ENCODE data around the gene PRICKLE2. TPM values are rescaled to one million over a fixed set of nuclear protein-coding genes. Genes with fewer than 3 reads are reported as not detected.

Gene PRICKLE2
- polyA plus RNA-seq, 1 experiment = 14.2 TPM

DNA sequence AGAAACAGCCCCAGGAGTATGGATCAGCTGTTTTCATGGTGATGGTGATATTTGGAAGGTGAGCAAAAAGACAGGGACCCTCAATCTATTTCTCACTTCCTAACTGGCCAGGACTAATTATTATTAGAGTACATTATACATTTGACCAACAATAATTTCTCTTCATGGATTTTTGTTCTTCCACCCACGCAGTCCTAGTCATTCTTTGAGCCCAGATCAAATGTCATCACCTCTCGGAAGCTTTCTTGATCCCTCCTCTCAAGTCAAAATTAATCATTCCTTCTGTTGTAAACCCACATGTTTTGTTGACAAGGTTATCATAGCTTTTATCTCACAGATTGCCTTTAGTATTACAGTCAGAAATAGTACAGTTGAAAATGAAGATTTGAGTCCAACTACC, 29.2 kb upstream of the PRICKLE2 start:
- H3K27ac ChIP-seq (ENCODE audit: low read depth, low read length) = no peak overlapping the region
- H3K9me3 ChIP-seq (ENCODE audit: control insufficient read depth, insufficient read depth, low read length) = no peaks in the 10 kb centered on the region
- TF ChIP-seq, protein P1, sequence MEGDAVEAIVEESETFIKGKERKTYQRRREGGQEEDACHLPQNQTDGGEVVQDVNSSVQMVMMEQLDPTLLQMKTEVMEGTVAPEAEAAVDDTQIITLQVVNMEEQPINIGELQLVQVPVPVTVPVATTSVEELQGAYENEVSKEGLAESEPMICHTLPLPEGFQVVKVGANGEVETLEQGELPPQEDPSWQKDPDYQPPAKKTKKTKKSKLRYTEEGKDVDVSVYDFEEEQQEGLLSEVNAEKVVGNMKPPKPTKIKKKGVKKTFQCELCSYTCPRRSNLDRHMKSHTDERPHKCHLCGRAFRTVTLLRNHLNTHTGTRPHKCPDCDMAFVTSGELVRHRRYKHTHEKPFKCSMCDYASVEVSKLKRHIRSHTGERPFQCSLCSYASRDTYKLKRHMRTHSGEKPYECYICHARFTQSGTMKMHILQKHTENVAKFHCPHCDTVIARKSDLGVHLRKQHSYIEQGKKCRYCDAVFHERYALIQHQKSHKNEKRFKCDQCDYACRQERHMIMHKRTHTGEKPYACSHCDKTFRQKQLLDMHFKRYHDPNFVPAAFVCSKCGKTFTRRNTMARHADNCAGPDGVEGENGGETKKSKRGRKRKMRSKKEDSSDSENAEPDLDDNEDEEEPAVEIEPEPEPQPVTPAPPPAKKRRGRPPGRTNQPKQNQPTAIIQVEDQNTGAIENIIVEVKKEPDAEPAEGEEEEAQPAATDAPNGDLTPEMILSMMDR (IDR thresholded peaks at IDR 0.05; ENCODE audit: low read depth, low read length) = no peak
- no peak for DNase-seq (ENCODE audit: low read depth, low spot score)
- no peak overlapping the region for H3K4me3 ChIP-seq (ENCODE audit: low read depth, low read length)
- no peaks in the 10 kb centered on the region for H3K27me3 ChIP-seq (ENCODE audit: control insufficient read depth, insufficient read depth, low read length)
- CTCF ChIA-PET = interaction anchor here (0.5 to 1.9 kb wide), 4 partner anchors 128 to 276 kb away, joined by 3 to 4 read pairs (median 4); partner anchors contain the start of gene PSMD6
- POLR2A ChIA-PET = interaction anchor here (0.6 kb wide), 1 partner anchor 54 kb away, joined by 9 read pairs; no protein-coding TSS in a partner anchor

DNA sequence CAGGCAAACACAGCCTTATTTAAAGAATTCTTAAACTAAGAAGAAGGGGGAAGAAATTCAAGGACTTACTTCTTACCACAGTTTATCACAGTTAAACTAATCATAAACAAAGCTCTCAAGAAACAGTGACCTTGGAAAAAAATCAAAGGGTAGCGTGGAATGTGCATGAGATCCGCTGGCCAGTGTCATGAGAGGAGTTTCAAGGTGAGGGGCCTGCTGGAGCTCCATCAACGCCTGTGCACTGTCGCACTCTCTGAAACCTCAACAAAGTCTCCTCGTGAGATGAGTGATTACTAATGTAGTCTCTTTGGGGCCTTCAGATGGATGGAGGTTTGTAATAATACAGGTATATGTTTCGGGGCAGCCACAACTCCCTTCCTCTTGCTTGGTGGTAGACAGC, 28.4 kb upstream of the PRICKLE2 start:
- no peaks in the 10 kb centered on the region for H3K27me3 ChIP-seq (ENCODE audit: control insufficient read depth, insufficient read depth, low read length)
- CTCF ChIA-PET = interaction anchor here (0.5 to 1.9 kb wide), 7 partner anchors 9 to 292 kb away, joined by 3 to 7 read pairs (median 4); partner anchors contain the start of gene PSMD6
- no peak overlapping the region for H3K4me3 ChIP-seq (ENCODE audit: low read depth, low read length)
- DNase-seq (ENCODE audit: low read depth, low spot score) = no peak
- TF ChIP-seq, protein P1 (IDR thresholded peaks at IDR 0.05; ENCODE audit: low read depth, low read length) = no peak
- POLR2A ChIA-PET = no interaction called here
- no peaks in the 10 kb centered on the region for H3K9me3 ChIP-seq (ENCODE audit: control insufficient read depth, insufficient read depth, low read length)
- H3K27ac ChIP-seq (ENCODE audit: low read depth, low read length) = no peak overlapping the region

DNA sequence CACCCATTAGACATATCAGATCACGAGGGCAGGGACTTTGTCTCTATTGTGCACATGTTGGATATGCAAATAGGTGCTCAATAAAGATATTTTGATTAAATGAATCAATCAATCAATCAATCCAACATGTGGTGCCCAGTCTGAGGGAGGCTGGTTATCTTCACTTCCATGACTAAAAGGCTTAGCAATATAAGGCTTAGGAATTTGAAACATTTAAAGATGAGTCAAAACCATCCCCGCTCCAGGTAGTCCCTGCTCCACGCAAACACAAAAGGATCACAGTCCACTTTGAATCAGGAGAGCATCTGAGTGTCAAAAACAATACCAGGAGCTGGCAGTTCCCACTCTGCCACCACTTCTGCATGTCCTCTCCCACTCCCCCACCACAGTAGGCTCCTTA, 25.8 kb upstream of the PRICKLE2 start:
- Histone ChIP-seq H3K9me3 (ENCODE audit: control insufficient read depth, insufficient read depth, low read length) (no peaks in the 10 kb centered on the region), H3K27me3 (ENCODE audit: control insufficient read depth, insufficient read depth, low read length) (no peaks in the 10 kb centered on the region), H3K4me3 (ENCODE audit: low read depth, low read length) (no peak overlapping the region), H3K27ac (ENCODE audit: low read depth, low read length) (no peak overlapping the region)
- ChIA-PET CTCF (interaction anchor here (2.5 kb wide), 1 partner anchor 227 kb away, joined by 8 read pairs; the partner anchor contains the start of gene PSMD6), POLR2A (no interaction called here)
- no peak for DNase-seq (ENCODE audit: low read depth, low spot score)
- TF ChIP-seq, protein P1 (IDR thresholded peaks at IDR 0.05; ENCODE audit: low read depth, low read length) = no peak

DNA sequence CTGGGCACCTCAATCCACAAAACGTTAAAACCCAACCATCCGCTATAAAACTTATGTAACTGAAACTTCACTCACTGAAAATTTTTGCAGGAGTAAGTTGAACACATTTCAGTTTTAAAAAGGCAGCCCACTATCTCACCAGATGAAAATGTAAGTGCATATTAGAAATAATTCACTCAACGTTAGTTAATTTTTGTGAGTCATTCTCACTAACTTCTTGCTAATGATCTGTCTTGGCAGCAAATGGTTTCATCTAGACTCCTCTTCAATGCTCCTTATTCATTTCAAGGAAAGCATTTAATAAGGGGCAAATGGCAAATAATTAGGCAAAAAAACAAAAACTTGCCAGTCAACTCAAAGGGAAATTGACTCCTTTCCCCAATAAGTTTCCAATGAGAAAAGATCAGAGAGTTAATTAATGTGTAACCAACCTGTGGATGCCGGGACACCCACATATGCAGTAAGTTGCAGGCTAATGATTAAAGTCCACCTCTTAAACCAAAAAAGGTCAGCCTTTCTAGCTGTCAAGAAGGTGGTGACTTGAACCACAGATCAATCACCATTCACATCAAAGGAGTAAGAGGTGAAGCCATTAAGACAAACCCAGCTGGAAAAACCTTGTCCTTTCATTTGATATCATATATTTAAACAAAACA, 22.9 kb upstream of the PRICKLE2 start:
- H3K4me3 ChIP-seq (ENCODE audit: low read depth, low read length) = no peak overlapping the region
- no peaks in the 10 kb centered on the region for H3K9me3 ChIP-seq (ENCODE audit: control insufficient read depth, insufficient read depth, low read length)
- TF ChIP-seq, protein P1 (IDR thresholded peaks at IDR 0.05; ENCODE audit: low read depth, low read length) = no peak
- H3K27me3 ChIP-seq (ENCODE audit: control insufficient read depth, insufficient read depth, low read length) = no peaks in the 10 kb centered on the region
- DNase-seq (ENCODE audit: low read depth, low spot score) = no peak
- ChIA-PET CTCF (no interaction called here), POLR2A (no interaction called here)
- no peak overlapping the region for H3K27ac ChIP-seq (ENCODE audit: low read depth, low read length)

All from AG04450 (cell line).